ENCODE measurements around the gene KIF25. TPM values are rescaled to one million over a fixed set of nuclear protein-coding genes. Genes with fewer than 3 reads are reported as not detected.

The KIF25 gene
- total and polyA plus RNA-seq, 4 donors = 0.05 TPM; not detected in 3

GRCh38 chr6:168083514-168083885 is 86.0 kb downstream of the KIF25 start:
- Histone ChIP-seq H3K4me1 (ENCODE audit: control insufficient read depth in 4 of 4, insufficient read depth in 4 of 4, low read length in 3 of 4) (peaks cover 0 to 9% (median 3%) of the 10 kb centered on the region in 4 donors), H3K9me3 (ENCODE audit: control insufficient read depth in 4 of 4, low read length in 3 of 4) (no peaks in the 10 kb centered on the region), H3K9ac (ENCODE audit: low read depth in 1 of 2, low read length in 2 of 2) (no peak overlapping the region), H3K27ac (ENCODE audit: low read depth in 1 of 2, low read length in 2 of 2) (no peak overlapping the region), H3K36me3 (ENCODE audit: control insufficient read depth in 4 of 4, insufficient read depth in 3 of 4, low read depth in 1 of 4, low read length in 3 of 4) (no peaks in the 10 kb centered on the region), H3K4me3 (ENCODE audit: low read depth in 1 of 3, low read length in 3 of 3) (no peak overlapping the region), H3K27me3 (ENCODE audit: control insufficient read depth in 4 of 4, insufficient read depth in 4 of 4, low read length in 3 of 4) (no peaks in the 10 kb centered on the region)
- WGBS = 65% methylated on average over 5 of the region's 5 CpGs
- DNase-seq (ENCODE audit: low spot score) = no peak
- TF ChIP-seq GABPA (IDR thresholded peaks at IDR 0.05 in 1 of 2, conservative IDR thresholded peaks at IDR 0.05 in 1 of 2) (no peak), FOXA2 (IDR thresholded peaks at IDR 0.05) (no peak), EGR1 (IDR thresholded peaks at IDR 0.05; ENCODE audit: low read depth in 2 of 2) (no peak), NR2F2 (IDR thresholded peaks at IDR 0.05) (no peak)

GRCh38 chr6:168084465-168085160 is 87.1 kb downstream of the KIF25 start:
- no peak for DNase-seq (ENCODE audit: low spot score)
- WGBS = 89% methylated on average over 19 of the region's 19 CpGs
- no peak overlapping the region for H3K9ac ChIP-seq (ENCODE audit: low read depth in 1 of 2, low read length in 2 of 2)
- H3K9me3 ChIP-seq (ENCODE audit: control insufficient read depth in 4 of 4, low read length in 3 of 4) = no peaks in the 10 kb centered on the region
- no peak overlapping the region for H3K4me3 ChIP-seq (ENCODE audit: low read depth in 1 of 3, low read length in 3 of 3)
- H3K4me1 ChIP-seq (ENCODE audit: control insufficient read depth in 4 of 4, insufficient read depth in 4 of 4, low read length in 3 of 4) = peaks cover 0 to under 1% (median under 1%) of the 10 kb centered on the region in 4 donors
- H3K36me3 ChIP-seq (ENCODE audit: control insufficient read depth in 4 of 4, insufficient read depth in 3 of 4, low read depth in 1 of 4, low read length in 3 of 4) = no peaks in the 10 kb centered on the region
- no peaks in the 10 kb centered on the region for H3K27me3 ChIP-seq (ENCODE audit: control insufficient read depth in 4 of 4, insufficient read depth in 4 of 4, low read length in 3 of 4)
- TF ChIP-seq JUND (IDR thresholded peaks at IDR 0.05) = no peak
- TF ChIP-seq FOXA1 (IDR thresholded peaks at IDR 0.05) = no peak
- TF ChIP-seq NR2F2 (IDR thresholded peaks at IDR 0.05) = no peak
- no peak overlapping the region for H3K27ac ChIP-seq (ENCODE audit: low read depth in 1 of 2, low read length in 2 of 2)

- Histone ChIP-seq H3K4me3 (ENCODE audit: low read depth in 1 of 3, low read length in 3 of 3) (no peak overlapping the region), H3K9ac (ENCODE audit: low read depth in 1 of 2, low read length in 2 of 2) (no peak overlapping the region), H3K27ac (ENCODE audit: low read depth in 1 of 2, low read length in 2 of 2) (no peak overlapping the region), H3K4me1 (ENCODE audit: control insufficient read depth in 4 of 4, insufficient read depth in 4 of 4, low read length in 3 of 4) (no peaks in the 10 kb centered on the region), H3K27me3 (ENCODE audit: control insufficient read depth in 4 of 4, insufficient read depth in 4 of 4, low read length in 3 of 4) (no peaks in the 10 kb centered on the region), H3K36me3 (ENCODE audit: control insufficient read depth in 4 of 4, insufficient read depth in 3 of 4, low read depth in 1 of 4, low read length in 3 of 4) (no peaks in the 10 kb centered on the region), H3K9me3 (ENCODE audit: control insufficient read depth in 4 of 4, low read length in 3 of 4) (no peaks in the 10 kb centered on the region)
- TF ChIP-seq FOXA2 (IDR thresholded peaks at IDR 0.05) (no peak), HNF4G (IDR thresholded peaks at IDR 0.05) (no peak), MAX (IDR thresholded peaks at IDR 0.05) (no peak), RAD21 (IDR thresholded peaks at IDR 0.05) (no peak), CTCF (IDR thresholded peaks at IDR 0.05; ENCODE audit: low read depth, low read length, missing input control) (no peak), NR2F2 (IDR thresholded peaks at IDR 0.05) (no peak), SP1 (IDR thresholded peaks at IDR 0.05) (no peak), YY1 (IDR thresholded peaks at IDR 0.05) (no peak), REST (IDR thresholded peaks at IDR 0.05) (no peak), EGR1 (IDR thresholded peaks at IDR 0.05; ENCODE audit: low read depth in 2 of 2) (no peak), ATF3 (IDR thresholded peaks at IDR 0.05) (no peak), GABPA (IDR thresholded peaks at IDR 0.05 in 1 of 2, conservative IDR thresholded peaks at IDR 0.05 in 1 of 2) (no peak), HNF4A (conservative IDR thresholded peaks at IDR 0.05) (no peak), TAF1 (conservative IDR thresholded peaks at IDR 0.05) (no peak), ZBTB33 (IDR thresholded peaks at IDR 0.05) (no peak), JUND (IDR thresholded peaks at IDR 0.05) (no peak)
- DNase-seq (ENCODE audit: low spot score) = no peak
- WGBS = 86% methylated on average over 10 of the region's 10 CpGs
Observed at GRCh38 chr6:168086066-168086465, 88.6 kb downstream of the KIF25 start.
